Keratinocyte (primary cell): ENCODE measurements around the gene DACH1.

Experiments used
- EZH2 ChIP-seq: IDR thresholded peaks from one replicate; pipeline ENCODE4 v1.6.1; 2012; ENCODE audit warnings: inconsistent platforms, mild to moderate bottlenecking, low read length, moderate library complexity
- TF ChIP-seq, protein P1 (sequence below), 3 experiments: IDR thresholded peaks in 1 of 3; conservative IDR thresholded peaks in 1 of 3; optimal IDR thresholded peaks in 1 of 3; 2 replicates in 2 of 3; 3 replicates in 1 of 3; pipeline versions ENCODE3 to v1.5.1; 2011; ENCODE audit warnings: low read length in 3 of 3, mild to moderate bottlenecking in 3 of 3, moderate library complexity in 2 of 3, control low read depth in 1 of 3, inconsistent platforms in 1 of 3; ENCODE audit not compliant: insufficient read depth in 2 of 3; ENCODE audit errors: extremely low read depth in 1 of 3

DNA sequence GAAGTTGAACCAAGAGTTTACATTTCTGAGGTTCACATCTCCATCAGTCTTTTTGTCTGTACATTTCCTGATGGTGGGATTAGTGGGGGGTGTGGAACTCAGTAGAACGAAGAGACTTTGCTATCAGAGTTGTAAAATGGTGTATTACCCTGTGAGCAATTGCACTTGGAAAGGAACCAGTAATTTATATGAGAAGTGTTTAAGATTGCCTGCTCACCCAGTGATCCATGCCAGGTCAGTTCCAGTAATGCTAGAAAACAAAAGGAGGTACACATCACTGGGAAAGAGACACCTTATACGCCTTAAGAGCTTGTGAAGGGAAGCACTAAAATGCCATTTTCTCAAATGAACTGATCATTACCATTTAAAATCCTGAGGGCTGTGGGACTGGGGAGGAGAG is 7.5 kb upstream of the DACH1 start:
- TF ChIP-seq, protein P1, sequence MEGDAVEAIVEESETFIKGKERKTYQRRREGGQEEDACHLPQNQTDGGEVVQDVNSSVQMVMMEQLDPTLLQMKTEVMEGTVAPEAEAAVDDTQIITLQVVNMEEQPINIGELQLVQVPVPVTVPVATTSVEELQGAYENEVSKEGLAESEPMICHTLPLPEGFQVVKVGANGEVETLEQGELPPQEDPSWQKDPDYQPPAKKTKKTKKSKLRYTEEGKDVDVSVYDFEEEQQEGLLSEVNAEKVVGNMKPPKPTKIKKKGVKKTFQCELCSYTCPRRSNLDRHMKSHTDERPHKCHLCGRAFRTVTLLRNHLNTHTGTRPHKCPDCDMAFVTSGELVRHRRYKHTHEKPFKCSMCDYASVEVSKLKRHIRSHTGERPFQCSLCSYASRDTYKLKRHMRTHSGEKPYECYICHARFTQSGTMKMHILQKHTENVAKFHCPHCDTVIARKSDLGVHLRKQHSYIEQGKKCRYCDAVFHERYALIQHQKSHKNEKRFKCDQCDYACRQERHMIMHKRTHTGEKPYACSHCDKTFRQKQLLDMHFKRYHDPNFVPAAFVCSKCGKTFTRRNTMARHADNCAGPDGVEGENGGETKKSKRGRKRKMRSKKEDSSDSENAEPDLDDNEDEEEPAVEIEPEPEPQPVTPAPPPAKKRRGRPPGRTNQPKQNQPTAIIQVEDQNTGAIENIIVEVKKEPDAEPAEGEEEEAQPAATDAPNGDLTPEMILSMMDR (optimal IDR thresholded peaks at IDR 0.05 in 1 of 3, IDR thresholded peaks at IDR 0.05 in 1 of 3, conservative IDR thresholded peaks at IDR 0.05 in 1 of 3; ENCODE audit: extremely low read depth in 1 of 3, insufficient read depth in 2 of 3, low read length in 3 of 3): no peak
- TF ChIP-seq EZH2: no peak
